GM12873 (cell line): Measurements from ENCODE around the gene TCEA2.

Experiments
- TF ChIP-seq, protein P1 (sequence below): IDR thresholded peaks from 2 replicates; pipeline ENCODE4 v1.5.1; 2012; ENCODE audit warnings: low read depth, mild to moderate bottlenecking, moderate library complexity, low read length, control low read depth; ENCODE audit not compliant: insufficient read depth; ENCODE audit errors: missing control alignments

Gene TCEA2

DNA sequence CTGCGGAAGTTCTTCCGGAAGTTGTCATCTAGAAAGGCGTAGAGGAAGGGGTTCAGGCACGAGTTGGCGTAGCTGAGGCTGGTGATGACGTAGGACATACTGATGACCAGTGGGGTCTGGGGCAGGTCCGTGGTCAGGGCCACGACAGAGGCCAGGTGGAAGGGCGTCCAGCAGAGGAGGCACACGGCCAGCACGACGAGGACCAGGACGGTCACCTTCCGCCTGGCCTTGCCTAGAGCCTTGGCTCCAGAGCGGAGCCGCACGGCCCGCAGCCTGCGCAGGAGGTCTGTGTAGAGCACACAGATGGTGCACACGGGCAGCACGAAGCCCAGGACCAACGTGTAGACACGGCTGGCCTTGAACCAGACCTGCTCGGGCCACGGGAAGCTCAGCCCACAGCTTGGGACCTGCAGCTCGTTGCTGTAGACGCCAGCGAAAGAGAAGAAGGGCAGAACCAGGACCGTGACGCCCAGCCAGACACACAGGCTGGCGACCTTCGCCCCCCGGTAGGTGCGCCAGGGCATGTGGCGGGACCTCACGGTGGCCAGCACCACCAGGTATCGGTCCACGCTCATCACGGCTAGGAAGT is 42.9 kb downstream of the TCEA2 start:
- TF ChIP-seq, protein P1, sequence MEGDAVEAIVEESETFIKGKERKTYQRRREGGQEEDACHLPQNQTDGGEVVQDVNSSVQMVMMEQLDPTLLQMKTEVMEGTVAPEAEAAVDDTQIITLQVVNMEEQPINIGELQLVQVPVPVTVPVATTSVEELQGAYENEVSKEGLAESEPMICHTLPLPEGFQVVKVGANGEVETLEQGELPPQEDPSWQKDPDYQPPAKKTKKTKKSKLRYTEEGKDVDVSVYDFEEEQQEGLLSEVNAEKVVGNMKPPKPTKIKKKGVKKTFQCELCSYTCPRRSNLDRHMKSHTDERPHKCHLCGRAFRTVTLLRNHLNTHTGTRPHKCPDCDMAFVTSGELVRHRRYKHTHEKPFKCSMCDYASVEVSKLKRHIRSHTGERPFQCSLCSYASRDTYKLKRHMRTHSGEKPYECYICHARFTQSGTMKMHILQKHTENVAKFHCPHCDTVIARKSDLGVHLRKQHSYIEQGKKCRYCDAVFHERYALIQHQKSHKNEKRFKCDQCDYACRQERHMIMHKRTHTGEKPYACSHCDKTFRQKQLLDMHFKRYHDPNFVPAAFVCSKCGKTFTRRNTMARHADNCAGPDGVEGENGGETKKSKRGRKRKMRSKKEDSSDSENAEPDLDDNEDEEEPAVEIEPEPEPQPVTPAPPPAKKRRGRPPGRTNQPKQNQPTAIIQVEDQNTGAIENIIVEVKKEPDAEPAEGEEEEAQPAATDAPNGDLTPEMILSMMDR, result no peak

DNA sequence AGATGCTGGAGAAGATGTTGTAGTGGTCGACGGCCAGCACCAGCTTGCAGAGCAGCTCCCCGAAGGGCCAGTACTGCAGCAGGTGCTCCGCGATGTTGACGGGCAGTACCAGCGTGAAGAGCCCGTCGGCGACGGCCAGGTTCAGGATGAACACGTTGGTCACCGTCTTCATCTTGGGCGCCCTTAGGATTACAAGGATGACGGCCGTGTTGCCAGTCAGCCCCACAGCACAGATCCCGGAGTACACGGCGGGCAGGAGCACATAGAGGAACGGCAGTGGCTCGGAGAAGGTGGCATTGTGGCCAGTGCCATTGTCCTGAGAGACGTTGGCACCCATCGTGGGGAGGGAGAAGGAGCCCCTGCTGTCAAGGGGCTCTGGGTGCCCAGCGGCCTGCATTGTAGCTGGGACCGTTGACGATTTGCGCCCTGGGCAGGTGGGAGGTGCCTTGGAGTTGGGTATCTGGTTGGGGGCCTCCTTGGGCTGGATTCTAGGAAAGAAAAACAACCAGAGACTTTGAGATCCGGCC is 43.5 kb downstream of the TCEA2 start:
- TF ChIP-seq, protein P1, result no peak

DNA sequence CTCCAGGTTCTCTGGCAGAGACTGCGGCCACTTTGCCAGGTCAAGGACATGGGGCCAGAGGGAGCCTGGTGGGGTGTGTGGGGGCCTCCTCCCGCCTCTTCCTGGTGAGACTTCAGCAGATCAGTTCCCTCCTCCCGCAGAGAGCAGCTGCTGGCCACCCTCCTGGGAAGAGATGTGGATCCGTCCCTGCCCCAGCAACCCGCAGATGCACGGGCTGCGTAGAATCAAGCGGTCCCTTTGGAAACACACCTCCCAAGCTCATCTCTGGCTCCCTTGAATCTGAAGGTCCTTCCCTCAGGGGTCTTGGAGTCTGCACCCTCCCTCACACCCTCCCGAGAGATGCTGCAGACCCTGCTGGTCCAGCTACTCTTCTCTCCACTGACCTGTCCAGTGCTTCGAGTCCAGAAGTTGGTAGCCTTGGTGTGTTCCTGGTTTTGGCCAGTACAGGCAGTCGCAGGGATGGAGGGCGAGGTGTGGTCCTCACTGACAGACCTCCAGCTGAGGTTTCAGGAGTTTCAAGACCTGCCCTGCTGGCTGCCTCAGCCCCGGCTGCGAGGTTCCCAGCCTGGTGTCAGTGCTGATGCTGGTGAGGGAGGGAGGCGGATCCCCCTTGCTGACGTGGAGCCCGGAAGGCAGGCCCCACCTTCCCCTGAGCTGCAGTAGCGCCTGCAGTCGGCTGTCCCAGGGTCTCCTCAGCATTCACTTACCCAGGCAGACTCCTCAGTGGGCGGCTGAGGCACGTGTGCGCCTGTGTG is 44.2 kb downstream of the TCEA2 start, which contains the start of gene NPBWR2:
Gene NPBWR2 (minus strand): TSS at position 585 of the 755 bp plus-strand sequence. CDS start 734 bp downstream, outside the sequence.
- TF ChIP-seq, protein P1, result no peak

DNA sequence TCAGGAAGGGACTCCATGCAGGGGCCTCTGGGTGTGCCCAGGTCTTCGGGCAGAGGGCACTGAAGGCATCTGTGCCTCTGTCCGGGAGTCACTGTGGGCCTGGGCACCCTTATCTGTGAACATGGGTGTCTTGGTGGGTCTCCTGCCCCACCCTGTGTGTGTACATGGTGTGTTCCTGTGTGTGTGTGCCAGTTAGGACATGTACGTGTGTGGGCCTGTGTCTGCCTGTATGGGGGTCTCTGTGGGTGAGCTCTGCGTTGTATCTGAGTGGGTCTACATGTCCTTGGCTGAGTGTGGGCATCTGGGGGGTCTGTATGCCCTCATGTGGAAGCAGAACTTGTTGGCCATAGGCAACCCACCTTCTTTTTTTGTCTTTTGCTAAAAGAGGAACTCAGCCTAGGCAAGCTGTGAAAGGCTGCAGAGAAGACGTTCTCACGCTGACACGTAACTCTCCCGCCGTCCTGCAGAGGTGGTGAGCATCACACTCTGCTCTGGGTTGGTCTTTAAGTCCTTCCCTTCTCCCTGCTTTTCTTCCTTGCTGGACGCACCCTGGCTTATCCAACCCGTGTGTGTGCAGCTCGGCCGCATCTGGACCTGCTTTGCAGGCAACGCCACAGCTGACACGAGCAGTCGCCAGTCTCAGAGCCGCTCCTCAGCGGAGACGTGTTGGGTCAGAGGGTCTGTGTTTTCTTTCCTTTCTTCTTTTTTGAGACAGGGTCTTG is 44.9 kb downstream of the TCEA2 start:
- TF ChIP-seq, protein P1, result no peak

DNA sequence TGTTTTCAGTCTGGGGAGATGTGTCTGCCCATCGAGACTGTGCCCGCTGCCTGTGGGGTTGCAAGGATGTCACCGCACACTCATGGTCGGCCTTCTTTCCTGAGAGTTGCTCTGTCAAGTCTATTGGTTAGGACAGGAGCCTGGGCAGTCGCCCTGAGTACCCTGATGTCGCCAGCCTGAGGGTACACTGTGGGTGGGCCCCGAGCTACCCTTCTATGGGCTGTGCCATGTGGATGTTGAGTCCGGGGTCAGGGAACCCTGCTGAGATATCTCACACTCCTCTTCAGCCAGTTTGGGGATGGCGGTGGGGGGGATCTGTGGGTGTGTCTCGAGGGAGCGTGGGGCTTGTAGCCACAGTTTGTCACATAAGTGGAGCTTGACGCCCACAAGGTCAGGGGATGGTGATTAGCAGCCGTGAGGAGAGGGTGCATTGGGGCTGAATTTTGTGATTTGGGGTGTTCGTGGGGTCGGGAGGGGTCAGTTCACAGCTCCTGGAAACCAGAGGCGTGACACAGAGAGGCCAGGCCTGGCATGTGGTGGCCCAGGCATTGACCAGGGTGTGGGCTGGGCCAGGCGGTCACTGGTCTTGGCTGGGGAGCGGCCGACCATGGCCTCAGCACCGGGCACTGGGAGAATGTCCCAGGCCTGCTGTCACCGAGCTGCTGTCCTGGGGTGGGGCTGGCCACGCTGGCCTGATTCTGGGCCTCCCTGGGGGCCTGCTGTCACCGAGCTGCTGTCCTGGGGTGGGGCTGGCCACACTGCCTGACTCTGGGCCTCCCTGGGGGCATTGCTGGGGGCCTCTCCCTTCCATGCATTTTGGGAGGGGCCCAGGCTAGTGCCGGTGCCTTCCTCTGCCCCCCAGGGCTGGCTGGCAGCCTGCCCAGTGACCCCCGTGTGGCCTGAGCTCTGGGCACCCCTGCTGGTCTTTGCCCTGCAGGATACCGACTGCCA is 46.0 kb downstream of the TCEA2 start:
- TF ChIP-seq, protein P1, result no peak

DNA sequence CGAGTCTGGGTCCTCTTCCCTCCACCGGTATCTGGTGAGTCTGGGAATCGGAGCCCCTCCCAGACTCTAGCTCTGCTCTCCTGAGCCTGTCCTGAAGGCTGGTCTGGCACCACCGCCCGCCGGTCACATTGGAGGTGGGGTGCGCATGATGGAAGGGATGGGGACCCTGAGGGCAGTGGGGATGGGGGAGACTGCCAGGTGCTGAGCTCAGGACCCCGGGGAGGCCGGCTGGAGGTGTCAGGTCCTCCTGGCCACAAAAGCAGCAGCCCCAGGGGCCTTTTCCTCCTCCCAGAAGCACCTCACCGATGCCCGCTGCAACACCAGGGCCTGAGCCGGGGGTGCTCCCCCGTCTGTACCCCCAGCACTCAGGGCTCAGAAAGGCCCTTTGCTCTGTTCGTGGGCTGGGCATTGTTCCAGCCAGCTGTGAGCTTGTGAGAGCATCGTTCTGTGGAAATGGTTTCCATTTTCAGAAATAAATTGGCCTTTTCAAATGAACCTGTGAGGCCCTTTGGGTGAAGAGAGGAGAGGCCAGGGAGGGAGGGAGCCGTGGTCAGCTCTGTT is 46.9 kb downstream of the TCEA2 start:
- TF ChIP-seq, protein P1, result no peak
